ENCODE results near the gene CLUH. TPM values are rescaled to one million over a fixed set of nuclear protein-coding genes. Genes with fewer than 3 reads are reported as not detected.

CLUH gene
- total RNA-seq, 1 experiment from 2014 or later: 80.4 TPM

DNA sequence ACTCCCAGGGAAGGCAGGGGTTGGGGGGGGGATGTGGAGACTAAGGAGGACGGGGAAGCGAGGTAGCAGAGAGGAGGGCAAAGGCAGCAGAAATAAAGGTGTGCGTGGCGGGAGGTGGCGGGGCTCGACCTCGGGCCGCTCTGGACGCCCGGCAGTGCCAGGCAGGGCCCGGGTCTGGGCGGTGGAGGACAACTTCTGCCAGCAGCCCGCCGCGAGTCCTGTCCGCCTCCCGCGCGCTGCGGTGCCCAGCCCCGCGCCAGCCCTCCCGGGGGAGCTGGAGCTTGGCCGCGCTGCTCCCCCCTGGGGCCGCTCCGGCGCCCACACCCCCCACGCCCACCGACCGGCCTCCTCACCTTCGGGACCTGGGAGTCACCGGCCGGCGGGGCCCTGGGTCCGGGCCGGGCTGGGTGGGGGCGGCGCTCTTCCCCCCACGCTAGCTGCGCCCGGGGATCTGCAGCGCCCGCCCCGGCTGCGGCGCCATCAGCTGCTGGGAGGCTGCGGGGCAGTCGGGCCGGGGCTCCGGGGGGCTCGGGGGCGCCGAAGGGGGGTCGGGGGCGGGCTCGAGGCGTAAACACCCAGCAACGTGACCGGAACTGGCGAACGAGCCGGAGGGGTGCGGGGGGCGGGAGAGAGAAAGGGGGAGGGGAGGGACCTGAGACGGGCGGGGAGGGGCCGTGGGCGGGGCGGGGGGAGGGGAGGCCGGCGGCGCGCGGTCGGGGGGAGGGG is 37.7 kb upstream of the CLUH start, which contains the start of gene CCDC92B:
TSS of gene CCDC92B (minus strand) at position 595 of the 726 bp plus-strand sequence. CDS start 14,507 bp downstream, outside the sequence.
- H3K27ac Mint-ChIP-seq (ENCODE audit: low read depth, unreplicated experiment): no peak within 1 kb of the TSS
- H3K4me3 Mint-ChIP-seq (ENCODE audit: unreplicated experiment): no peak within 1 kb of the TSS
- H3K9me3 Mint-ChIP-seq (ENCODE audit: unreplicated experiment): no peaks in the 10 kb centered on the region
- H3K27me3 Mint-ChIP-seq (ENCODE audit: insufficient read depth, unreplicated experiment): peaks cover 47% of the 10 kb centered on the region
- ChIA-PET POLR2A (no interaction called here), CTCF (no interaction called here)
- no peak for DNase-seq (ENCODE audit: unreplicated experiment)
- intact Hi-C loops (cut with micrococcal nuclease): no loop called here
- BruUV-seq (replicated peaks): no TSS peak
- no peak for TF ChIP-seq CTCF (IDR thresholded peaks at IDR 0.05; ENCODE audit: unreplicated experiment)
- no peaks in the 10 kb centered on the region for H3K36me3 Mint-ChIP-seq (ENCODE audit: insufficient read depth, unreplicated experiment)
- H3K4me1 Mint-ChIP-seq (ENCODE audit: insufficient read depth, unreplicated experiment): no peaks in the 10 kb centered on the region

- Mint-ChIP-seq H3K4me3 (ENCODE audit: unreplicated experiment) (no peak overlapping the region), H3K36me3 (ENCODE audit: insufficient read depth, unreplicated experiment) (no peaks in the 10 kb centered on the region), H3K9me3 (ENCODE audit: unreplicated experiment) (no peaks in the 10 kb centered on the region), H3K4me1 (ENCODE audit: insufficient read depth, unreplicated experiment) (no peaks in the 10 kb centered on the region), H3K27me3 (ENCODE audit: insufficient read depth, unreplicated experiment) (peaks cover 73% of the 10 kb centered on the region), H3K27ac (ENCODE audit: low read depth, unreplicated experiment) (no peak overlapping the region)
- no peak for TF ChIP-seq CTCF (IDR thresholded peaks at IDR 0.05; ENCODE audit: unreplicated experiment)
- BruUV-seq (replicated peaks): no TSS peak
- no peak for DNase-seq (ENCODE audit: unreplicated experiment)
- ChIA-PET CTCF (no interaction called here), POLR2A (no interaction called here)
- intact Hi-C loops (cut with micrococcal nuclease): no loop called here
Observed at GRCh38 chr17:2745317-2746037, 33.9 kb upstream of the CLUH start.

DNA sequence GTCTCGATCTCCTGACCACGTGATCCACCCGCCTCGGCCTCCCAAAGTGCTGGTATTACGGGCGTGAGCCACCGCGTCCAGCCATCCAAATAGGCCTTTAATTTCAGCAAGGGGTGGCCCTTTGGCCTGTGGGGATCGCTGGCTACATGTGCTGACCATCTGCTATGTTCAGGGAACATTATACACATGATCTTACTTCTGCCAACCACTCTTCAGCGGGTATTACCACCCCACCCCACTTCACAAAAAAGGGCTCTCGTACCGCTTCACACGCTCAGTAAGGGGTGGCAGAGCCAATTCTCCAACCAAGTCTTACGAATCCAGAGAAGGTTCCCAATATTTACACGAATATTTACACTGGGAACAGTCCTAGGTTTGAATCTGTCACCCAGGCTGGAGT is 26.1 kb upstream of the CLUH start:
- Mint-ChIP-seq H3K4me3 (ENCODE audit: unreplicated experiment) (no peak overlapping the region), H3K4me1 (ENCODE audit: insufficient read depth, unreplicated experiment) (no peaks in the 10 kb centered on the region), H3K9me3 (ENCODE audit: unreplicated experiment) (no peaks in the 10 kb centered on the region), H3K27ac (ENCODE audit: low read depth, unreplicated experiment) (no peak overlapping the region), H3K36me3 (ENCODE audit: insufficient read depth, unreplicated experiment) (no peaks in the 10 kb centered on the region), H3K27me3 (ENCODE audit: insufficient read depth, unreplicated experiment) (peaks cover 11% of the 10 kb centered on the region)
- intact Hi-C loops (cut with micrococcal nuclease): no loop called here
- POLR2A ChIA-PET: interaction anchor here (1.1 kb wide), 1 partner anchor 16 kb away, joined by 3 read pairs; no protein-coding TSS in a partner anchor
- CTCF ChIA-PET: no interaction called here
- no TSS peak for BruUV-seq (replicated peaks)
- no peak for DNase-seq (ENCODE audit: unreplicated experiment)
- no peak for TF ChIP-seq CTCF (IDR thresholded peaks at IDR 0.05; ENCODE audit: unreplicated experiment)

- Mint-ChIP-seq H3K4me3 (ENCODE audit: unreplicated experiment) (no peak overlapping the region), H3K27me3 (ENCODE audit: insufficient read depth, unreplicated experiment) (peaks cover 3% of the 10 kb centered on the region), H3K4me1 (ENCODE audit: insufficient read depth, unreplicated experiment) (no peaks in the 10 kb centered on the region), H3K9me3 (ENCODE audit: unreplicated experiment) (no peaks in the 10 kb centered on the region), H3K27ac (ENCODE audit: low read depth, unreplicated experiment) (no peak overlapping the region), H3K36me3 (ENCODE audit: insufficient read depth, unreplicated experiment) (no peaks in the 10 kb centered on the region)
- intact Hi-C loops (cut with micrococcal nuclease): no loop called here
- peak; percentile 47 for DNase-seq (ENCODE audit: unreplicated experiment)
- ChIA-PET POLR2A (interaction anchor here (0.7 to 1.1 kb wide), 3 partner anchors 16 to 52 kb away, joined by 3 read pairs; no protein-coding TSS in a partner anchor), CTCF (interaction anchor here (0.7 kb wide), 1 partner anchor 1825 kb away, joined by 3 read pairs; no protein-coding TSS in a partner anchor)
- no peak for TF ChIP-seq CTCF (IDR thresholded peaks at IDR 0.05; ENCODE audit: unreplicated experiment)
- BruUV-seq (replicated peaks): no TSS peak
Observed at GRCh38 chr17:2736956-2737355, 25.4 kb upstream of the CLUH start.
